ENCODE results near the gene PANK1.
"Not testable (repeated sequence)": the region's sequence is repeated elsewhere in the genome, so short reads cannot be mapped to it uniquely, and the experiment has no call there.

GRCh38 chr10:89546651-89547050 is 98.4 kb downstream of the PANK1 start:
- not testable (repeated sequence) for TF ChIP-seq CTCF (IDR thresholded peaks at IDR 0.05); POLR2AphosphoS5 (IDR thresholded peaks at IDR 0.05); POLR2A (IDR thresholded peaks at IDR 0.05); EP300 (IDR thresholded peaks at IDR 0.05; ENCODE audit: low read depth)

All from transverse colon (tissue), 4 donors.